Stomach smooth muscle (tissue), 2 donors: Measurements from ENCODE around the gene INF2.

ENCODE experiments used
- H3K27ac ChIP-seq: one replicate; pipeline ENCODE4 v1.7.0; 2013; ENCODE audit warnings: mild to moderate bottlenecking, low read length, inconsistent platforms
- H3K27me3 ChIP-seq, 2 donors: one replicate each; pipeline ENCODE4 v1.7.0; 2013; ENCODE audit warnings: low read length in 2 of 2; ENCODE audit not compliant: insufficient read depth in 2 of 2, control insufficient read depth in 1 of 2
- H3K36me3 ChIP-seq, 2 donors: one replicate each; pipeline ENCODE4 v1.7.0; 2013; ENCODE audit warnings: low read length in 2 of 2; ENCODE audit not compliant: control insufficient read depth in 2 of 2, insufficient read depth in 2 of 2
- H3K4me1 ChIP-seq: one replicate; pipeline ENCODE4 v1.7.0; 2013; ENCODE audit warnings: low read length; ENCODE audit not compliant: control insufficient read depth, insufficient read depth
- H3K4me3 ChIP-seq, 2 donors: one replicate each; pipeline ENCODE4 v1.7.0; 2013; ENCODE audit warnings: low read length in 2 of 2
- H3K9ac ChIP-seq, 2 donors: one replicate each; pipeline ENCODE4 v1.7.0; 2013; ENCODE audit warnings: low read length in 2 of 2, mild to moderate bottlenecking in 1 of 2
- H3K9me3 ChIP-seq, 2 donors: one replicate each; pipeline ENCODE4 v1.7.0; 2013; ENCODE audit warnings: low read length in 2 of 2; ENCODE audit not compliant: control insufficient read depth in 2 of 2
- donor health status: healthy.
- donor health status: Pancreatic carcinoma.

The INF2 gene

GRCh38 chr14:104770851-104771272 lies 81.4 kb downstream of the INF2 start:
- Histone ChIP-seq H3K4me3 (no peak overlapping the region), H3K27me3 (no peaks in the 10 kb centered on the region), H3K27ac (no peak overlapping the region), H3K9ac (no peak overlapping the region), H3K36me3 (peaks cover 23 to 30% of the 10 kb centered on the region in 2 donors), H3K9me3 (peaks cover 0 to 4% of the 10 kb centered on the region in 2 donors), H3K4me1 (peaks cover 8% of the 10 kb centered on the region)

DNA sequence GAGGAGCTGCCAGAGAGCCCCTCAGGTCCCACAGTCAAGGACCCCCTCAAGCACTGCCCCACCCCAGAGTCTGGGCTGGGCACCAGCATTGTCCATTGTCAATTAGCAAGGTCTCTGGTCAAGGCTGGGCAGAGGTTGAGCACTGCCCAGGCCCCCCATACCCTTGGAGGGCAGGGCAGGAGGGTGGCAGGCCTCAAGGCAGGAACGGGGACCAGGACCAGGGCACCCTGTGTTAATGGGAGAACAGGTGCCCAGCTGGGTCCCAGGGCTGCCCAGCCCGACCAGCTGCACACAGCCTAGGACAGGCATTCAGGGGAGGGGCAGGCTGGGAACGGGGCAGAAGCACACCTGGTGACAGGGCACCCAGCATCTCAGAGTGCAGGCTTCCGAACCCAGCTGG lies 82.0 kb downstream of the INF2 start:
- H3K27ac ChIP-seq: no peak overlapping the region
- no peaks in the 10 kb centered on the region for H3K27me3 ChIP-seq
- no peak overlapping the region for H3K9ac ChIP-seq
- no peak overlapping the region for H3K4me3 ChIP-seq
- H3K9me3 ChIP-seq: peaks cover 0 to 4% of the 10 kb centered on the region in 2 donors
- peaks cover 23 to 31% of the 10 kb centered on the region in 2 donors for H3K36me3 ChIP-seq
- peaks cover 8% of the 10 kb centered on the region for H3K4me1 ChIP-seq
